ENCODE data around the gene BAG5.

BAG5 gene

DNA sequence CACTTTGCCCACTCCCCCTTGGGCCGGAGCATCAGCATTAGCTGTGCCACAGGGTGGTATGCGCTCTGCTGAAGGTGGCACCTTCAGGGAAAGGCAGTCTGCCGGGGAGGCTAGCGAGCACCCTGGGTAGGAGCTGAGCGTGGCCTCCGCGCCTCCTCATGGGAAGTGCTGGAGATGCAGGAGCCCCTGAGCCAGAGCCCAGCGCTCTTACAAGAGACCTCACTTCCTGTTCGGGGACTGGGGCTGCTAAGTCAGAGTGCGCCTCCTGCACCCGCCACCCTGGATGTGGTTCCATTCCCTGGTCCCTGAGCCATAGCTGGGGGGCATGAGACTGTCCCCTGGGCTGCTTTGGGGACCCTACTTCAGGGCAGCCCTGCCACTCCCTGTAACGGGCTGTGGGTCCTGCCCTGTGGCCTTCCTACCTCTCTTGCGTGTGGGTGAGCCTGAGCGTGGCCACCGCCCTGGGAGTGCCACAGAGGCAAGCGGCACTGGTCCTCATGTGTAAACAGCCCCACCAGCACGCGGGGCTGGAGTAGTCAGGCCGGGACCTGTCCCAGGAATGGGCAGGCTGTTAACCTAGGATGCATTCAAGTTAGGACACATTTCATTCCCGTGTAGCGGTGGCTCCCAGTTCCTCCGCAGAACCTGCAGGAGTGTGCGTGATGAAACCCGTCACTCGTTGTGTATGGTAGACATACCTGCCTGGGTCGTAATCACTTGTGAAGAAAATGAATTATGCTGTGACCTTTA lies 19.7 kb upstream of the BAG5 start:
- H3K27me3 ChIP-seq (ENCODE audit: control insufficient read depth, insufficient read depth, low read length): no peaks in the 10 kb centered on the region
- H3K4me1 ChIP-seq (ENCODE audit: control insufficient read depth, low read depth, low read length): no peaks in the 10 kb centered on the region
- H3K9me3 ChIP-seq (ENCODE audit: control insufficient read depth, low read depth, low read length): no peaks in the 10 kb centered on the region
- no peak overlapping the region for H3K27ac ChIP-seq (ENCODE audit: low read length)
- H3K36me3 ChIP-seq (ENCODE audit: control insufficient read depth, low read depth, low read length): peaks cover 11% of the 10 kb centered on the region
- H3K4me3 ChIP-seq (ENCODE audit: low read length): no peak overlapping the region
- no peak overlapping the region for H3K9ac ChIP-seq (ENCODE audit: low read length)

- Histone ChIP-seq H3K27ac (ENCODE audit: low read length) (no peak overlapping the region), H3K9me3 (ENCODE audit: control insufficient read depth, low read depth, low read length) (no peaks in the 10 kb centered on the region), H3K36me3 (ENCODE audit: control insufficient read depth, low read depth, low read length) (peaks cover 11% of the 10 kb centered on the region)
These were observed 18.7 kb upstream of the BAG5 start for GRCh38 chr14:103581206-103581605.

DNA sequence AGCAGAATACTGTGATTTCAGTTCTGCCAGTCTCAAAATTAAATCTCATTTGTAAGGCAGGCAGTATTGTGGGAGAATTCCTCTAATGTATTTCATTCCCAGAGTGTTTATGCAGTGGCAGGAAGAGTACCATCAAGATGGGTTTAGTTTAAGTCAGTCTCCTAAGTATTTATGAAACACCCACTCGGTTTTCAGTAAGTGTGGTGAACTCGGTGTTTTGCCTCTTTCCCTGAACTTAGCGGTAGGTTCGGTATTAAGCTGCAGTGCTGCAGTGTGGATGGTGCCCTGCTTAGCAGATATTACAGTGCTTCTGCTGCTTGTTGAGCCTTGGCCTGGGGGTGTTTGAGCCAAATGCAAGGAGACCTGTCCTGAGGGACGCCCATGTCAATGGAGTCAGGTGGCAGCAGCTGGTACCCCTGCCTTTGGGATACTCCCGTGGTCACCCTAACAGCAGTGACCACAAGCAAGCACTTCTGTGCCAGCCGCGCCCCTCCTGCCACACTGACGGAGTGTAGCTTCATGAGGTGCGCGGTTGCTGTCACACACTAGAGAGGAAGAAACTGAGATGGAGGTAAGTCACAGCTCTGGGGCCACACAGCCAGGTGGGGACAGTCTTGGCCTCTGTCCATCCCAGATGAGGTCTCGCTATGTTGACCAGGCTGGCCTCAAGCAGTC lies 16.1 kb upstream of the BAG5 start:
- Histone ChIP-seq H3K4me1 (ENCODE audit: control insufficient read depth, low read depth, low read length) (no peaks in the 10 kb centered on the region), H3K9me3 (ENCODE audit: control insufficient read depth, low read depth, low read length) (no peaks in the 10 kb centered on the region), H3K4me3 (ENCODE audit: low read length) (no peak overlapping the region), H3K9ac (ENCODE audit: low read length) (no peak overlapping the region), H3K36me3 (ENCODE audit: control insufficient read depth, low read depth, low read length) (peaks cover 18% of the 10 kb centered on the region), H3K27ac (ENCODE audit: low read length) (no peak overlapping the region), H3K27me3 (ENCODE audit: control insufficient read depth, insufficient read depth, low read length) (no peaks in the 10 kb centered on the region)

More at GRCh38 chr14:103581206-103581605, 18.7 kb upstream of the BAG5 start:
- no peaks in the 10 kb centered on the region for H3K27me3 ChIP-seq (ENCODE audit: control insufficient read depth, insufficient read depth, low read length)
- H3K9ac ChIP-seq (ENCODE audit: low read length): no peak overlapping the region
- no peak overlapping the region for H3K4me3 ChIP-seq (ENCODE audit: low read length)
- no peaks in the 10 kb centered on the region for H3K4me1 ChIP-seq (ENCODE audit: control insufficient read depth, low read depth, low read length)

DNA sequence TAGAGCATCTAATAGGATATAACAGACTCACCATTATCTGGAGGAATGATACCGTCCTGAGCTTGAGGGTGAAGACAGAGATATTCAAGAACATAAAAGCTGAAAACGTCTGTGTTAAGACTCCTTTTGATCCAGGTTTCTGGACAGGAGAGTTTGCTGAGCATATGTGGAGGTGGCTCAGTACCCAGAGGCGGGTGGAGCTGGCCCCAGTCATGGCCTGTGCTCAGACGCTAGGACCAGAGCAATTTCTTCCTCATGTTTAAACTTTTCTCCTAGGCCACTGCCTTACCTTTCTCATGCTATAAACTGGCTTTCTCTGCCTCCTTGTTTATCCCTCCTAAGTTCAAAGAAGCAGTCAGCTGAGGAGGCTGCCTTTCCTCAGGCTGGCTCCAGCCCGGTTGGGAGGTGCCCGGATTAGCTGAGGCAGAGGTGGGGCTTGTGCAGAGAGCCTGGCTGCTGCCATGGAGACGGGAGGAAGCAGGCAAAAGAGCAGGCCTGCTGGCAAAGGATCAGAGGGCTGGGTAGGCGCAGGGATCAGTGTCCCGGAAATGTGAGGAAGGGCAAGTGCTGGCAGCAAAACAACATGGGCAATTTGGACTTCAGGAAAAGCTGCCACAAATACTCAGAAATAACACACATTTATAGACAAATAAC lies 14.0 kb upstream of the BAG5 start:
- no peak overlapping the region for H3K27ac ChIP-seq (ENCODE audit: low read length)
- H3K36me3 ChIP-seq (ENCODE audit: control insufficient read depth, low read depth, low read length): peaks cover 18% of the 10 kb centered on the region
- H3K27me3 ChIP-seq (ENCODE audit: control insufficient read depth, insufficient read depth, low read length): no peaks in the 10 kb centered on the region
- no peaks in the 10 kb centered on the region for H3K9me3 ChIP-seq (ENCODE audit: control insufficient read depth, low read depth, low read length)
- H3K4me1 ChIP-seq (ENCODE audit: control insufficient read depth, low read depth, low read length): no peaks in the 10 kb centered on the region
- H3K4me3 ChIP-seq (ENCODE audit: low read length): no peak overlapping the region
- no peak overlapping the region for H3K9ac ChIP-seq (ENCODE audit: low read length)

DNA sequence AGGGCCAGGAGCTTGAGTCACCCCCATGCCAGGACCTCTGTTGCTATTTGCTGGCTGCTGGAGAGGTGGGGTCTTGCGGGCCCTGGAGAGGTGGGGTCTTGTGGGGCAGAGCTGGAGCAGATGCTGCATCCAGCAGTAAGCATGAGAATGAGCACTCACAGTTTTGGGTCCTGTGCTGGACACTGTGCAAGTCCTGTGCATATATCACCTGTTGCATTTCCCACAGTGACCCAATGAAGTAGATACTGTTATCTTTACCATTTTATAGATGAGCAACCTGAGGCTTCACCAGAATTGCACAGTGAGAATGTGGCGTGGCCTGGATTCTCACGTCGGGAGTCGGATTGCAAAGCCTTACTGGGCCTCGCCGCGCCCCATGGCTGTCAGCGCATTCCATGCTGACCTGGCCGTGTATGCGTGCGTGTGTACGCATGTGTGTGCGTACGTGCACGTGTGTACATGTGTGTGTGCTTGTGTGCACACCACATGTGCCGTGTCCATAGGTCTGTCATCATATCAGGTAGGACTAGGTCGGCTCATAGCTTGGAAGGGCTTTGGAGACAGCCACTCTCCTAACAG lies 12.3 kb upstream of the BAG5 start:
- Histone ChIP-seq H3K27ac (ENCODE audit: low read length) (no peak overlapping the region), H3K9ac (ENCODE audit: low read length) (no peak overlapping the region), H3K36me3 (ENCODE audit: control insufficient read depth, low read depth, low read length) (peaks cover 18% of the 10 kb centered on the region)

DNA sequence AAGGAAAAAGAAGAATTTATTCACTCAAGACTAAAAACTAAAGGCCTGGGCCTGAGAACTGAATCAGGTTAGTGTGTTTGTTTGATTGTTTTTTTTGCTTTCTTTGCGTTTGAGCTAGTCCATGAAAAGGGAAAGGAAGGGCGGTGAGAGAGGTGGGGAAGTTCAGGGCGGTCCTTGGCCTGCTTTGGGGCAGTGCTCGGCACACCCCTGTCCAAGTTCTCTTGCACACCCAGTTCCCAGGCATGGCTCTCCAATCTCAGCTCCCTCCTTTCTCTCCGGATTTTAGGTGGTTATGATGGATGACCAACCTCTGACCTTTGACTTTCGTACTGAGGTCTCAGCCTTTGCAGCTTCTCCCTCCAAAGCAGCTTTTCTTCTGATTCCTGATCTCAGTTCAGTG lies 11.6 kb upstream of the BAG5 start:
- Histone ChIP-seq H3K9ac (ENCODE audit: low read length) (no peak overlapping the region), H3K36me3 (ENCODE audit: control insufficient read depth, low read depth, low read length) (peaks cover 18% of the 10 kb centered on the region), H3K27ac (ENCODE audit: low read length) (no peak overlapping the region), H3K4me1 (ENCODE audit: control insufficient read depth, low read depth, low read length) (no peaks in the 10 kb centered on the region), H3K27me3 (ENCODE audit: control insufficient read depth, insufficient read depth, low read length) (no peaks in the 10 kb centered on the region), H3K9me3 (ENCODE audit: control insufficient read depth, low read depth, low read length) (no peaks in the 10 kb centered on the region), H3K4me3 (ENCODE audit: low read length) (no peak overlapping the region)

More for the DNA sequence above, 12.3 kb upstream of the BAG5 start:
- Histone ChIP-seq H3K9me3 (ENCODE audit: control insufficient read depth, low read depth, low read length) (no peaks in the 10 kb centered on the region), H3K4me1 (ENCODE audit: control insufficient read depth, low read depth, low read length) (no peaks in the 10 kb centered on the region), H3K27me3 (ENCODE audit: control insufficient read depth, insufficient read depth, low read length) (no peaks in the 10 kb centered on the region), H3K4me3 (ENCODE audit: low read length) (no peak overlapping the region)

DNA sequence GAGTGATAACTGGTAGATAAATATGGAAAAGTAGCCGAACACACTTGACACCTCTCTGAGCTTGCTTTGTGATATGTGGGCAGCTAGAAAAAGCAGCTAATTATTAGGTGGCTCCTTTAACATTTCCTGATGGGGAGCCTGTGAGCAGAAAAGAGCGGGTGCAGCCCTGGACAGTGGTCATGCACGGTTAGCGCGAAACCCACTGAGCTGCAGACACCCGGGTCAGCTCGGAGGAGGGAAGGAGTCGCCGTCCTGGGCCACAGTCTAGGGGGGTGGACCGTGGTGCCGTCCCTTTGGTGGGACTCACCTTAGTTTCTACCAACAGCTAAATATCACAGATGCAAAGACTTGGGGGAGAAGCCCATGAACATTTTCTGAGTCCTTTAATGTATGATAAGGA lies 7.0 kb upstream of the BAG5 start:
- no peak overlapping the region for H3K9ac ChIP-seq (ENCODE audit: low read length)
- H3K27ac ChIP-seq (ENCODE audit: low read length): no peak overlapping the region
- no peaks in the 10 kb centered on the region for H3K9me3 ChIP-seq (ENCODE audit: control insufficient read depth, low read depth, low read length)
- no peaks in the 10 kb centered on the region for H3K4me1 ChIP-seq (ENCODE audit: control insufficient read depth, low read depth, low read length)
- H3K27me3 ChIP-seq (ENCODE audit: control insufficient read depth, insufficient read depth, low read length): no peaks in the 10 kb centered on the region
- no peak overlapping the region for H3K4me3 ChIP-seq (ENCODE audit: low read length)
- H3K36me3 ChIP-seq (ENCODE audit: control insufficient read depth, low read depth, low read length): peaks cover 1% of the 10 kb centered on the region

GRCh38 chr14:103568952-103569351 lies 6.5 kb upstream of the BAG5 start:
- no peaks in the 10 kb centered on the region for H3K36me3 ChIP-seq (ENCODE audit: control insufficient read depth, low read depth, low read length)
- H3K9ac ChIP-seq (ENCODE audit: low read length): no peak overlapping the region
- H3K27ac ChIP-seq (ENCODE audit: low read length): no peak overlapping the region
- no peaks in the 10 kb centered on the region for H3K27me3 ChIP-seq (ENCODE audit: control insufficient read depth, insufficient read depth, low read length)
- H3K4me3 ChIP-seq (ENCODE audit: low read length): no peak overlapping the region
- H3K9me3 ChIP-seq (ENCODE audit: control insufficient read depth, low read depth, low read length): no peaks in the 10 kb centered on the region
- no peaks in the 10 kb centered on the region for H3K4me1 ChIP-seq (ENCODE audit: control insufficient read depth, low read depth, low read length)

DNA sequence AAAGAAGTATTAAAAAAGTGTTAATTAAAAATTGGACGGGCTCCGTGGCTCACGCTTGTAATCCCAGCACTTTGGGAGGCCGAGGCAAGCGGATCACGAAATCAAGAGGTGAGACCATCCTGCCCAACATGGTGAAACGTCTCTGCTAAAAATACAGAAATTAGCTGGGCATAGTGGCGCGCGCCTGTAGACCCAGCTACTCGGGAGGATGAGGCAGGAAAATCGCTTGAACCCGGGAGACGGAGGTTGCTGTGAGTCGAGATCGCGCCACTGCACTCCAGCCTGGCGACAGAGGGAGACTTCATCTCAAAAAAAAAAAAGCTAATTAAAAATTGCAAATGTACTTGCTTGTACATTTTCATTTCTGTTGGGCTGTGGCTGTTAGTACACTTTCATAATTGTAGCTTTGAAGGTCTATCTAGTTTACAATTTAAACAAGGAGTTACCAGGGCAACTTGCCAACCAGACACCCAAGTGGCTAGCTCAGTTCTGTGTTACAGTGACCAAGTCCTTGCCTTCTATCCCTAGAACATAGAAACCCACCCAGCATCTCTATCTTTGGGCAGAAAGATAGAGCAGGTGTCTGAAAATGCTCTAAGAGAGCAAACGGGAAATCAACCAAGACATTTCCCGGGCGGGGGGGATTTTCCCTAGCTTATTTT lies 1.5 kb upstream of the BAG5 start:
- H3K9ac ChIP-seq (ENCODE audit: low read length): peak overlapping the region; percentile 83

GRCh38 chr14:103563226-103563620 lies 766 bp upstream of the BAG5 start:
- Histone ChIP-seq H3K4me1 (ENCODE audit: control insufficient read depth, low read depth, low read length) (peaks cover 6% of the 10 kb centered on the region), H3K9me3 (ENCODE audit: control insufficient read depth, low read depth, low read length) (no peaks in the 10 kb centered on the region), H3K9ac (ENCODE audit: low read length) (peak overlapping the region; percentile 83), H3K27ac (ENCODE audit: low read length) (no peak overlapping the region), H3K36me3 (ENCODE audit: control insufficient read depth, low read depth, low read length) (peaks cover 24% of the 10 kb centered on the region), H3K4me3 (ENCODE audit: low read length) (peak overlapping the region; percentile 83), H3K27me3 (ENCODE audit: control insufficient read depth, insufficient read depth, low read length) (no peaks in the 10 kb centered on the region)

More for the DNA sequence above, 1.5 kb upstream of the BAG5 start:
- Histone ChIP-seq H3K9me3 (ENCODE audit: control insufficient read depth, low read depth, low read length) (no peaks in the 10 kb centered on the region), H3K4me1 (ENCODE audit: control insufficient read depth, low read depth, low read length) (peaks cover 6% of the 10 kb centered on the region), H3K27me3 (ENCODE audit: control insufficient read depth, insufficient read depth, low read length) (no peaks in the 10 kb centered on the region), H3K4me3 (ENCODE audit: low read length) (peak overlapping the region; percentile 83), H3K27ac (ENCODE audit: low read length) (no peak overlapping the region), H3K36me3 (ENCODE audit: control insufficient read depth, low read depth, low read length) (peaks cover 17% of the 10 kb centered on the region)

- Histone ChIP-seq H3K9ac (ENCODE audit: low read length) (peak overlapping the region; percentile 83), H3K27me3 (ENCODE audit: control insufficient read depth, insufficient read depth, low read length) (no peaks in the 10 kb centered on the region), H3K4me3 (ENCODE audit: low read length) (peak overlapping the region; percentile 83), H3K9me3 (ENCODE audit: control insufficient read depth, low read depth, low read length) (no peaks in the 10 kb centered on the region), H3K4me1 (ENCODE audit: control insufficient read depth, low read depth, low read length) (peaks cover 6% of the 10 kb centered on the region), H3K27ac (ENCODE audit: low read length) (peak overlapping the region; percentile 18), H3K36me3 (ENCODE audit: control insufficient read depth, low read depth, low read length) (peaks cover 26% of the 10 kb centered on the region)
These were observed 353 bp downstream of the BAG5 start for GRCh38 chr14:103562179-103562428.
